Activated CD8-positive, alpha-beta T cell treated with anti-CD3 and anti-CD28 coated beads for 36 hours (primary cell): ENCODE results near the gene USP47. TPM values are rescaled to one million over a fixed set of nuclear protein-coding genes. Genes with fewer than 3 reads are reported as not detected.

Source experiments
- ATAC-seq: fragments of 200-7000 bp; cut with Tn5 transposase; one replicate; pipeline ENCODE4 v1.10.0; 2021; ENCODE audit warnings: mild to moderate bottlenecking, moderate library complexity
- CTCF ChIA-PET: fragments of 350-600 bp; sonication (Branson Sonifier 250); formaldehyde crosslinking; loops from one replicate; lab custom pipeline; 2021; ENCODE audit warnings: antibody characterized with exemption; lab: Charles Lee
- POLR2A ChIA-PET: fragments of 350-600 bp; sonication (Branson Sonifier 250); formaldehyde crosslinking; loops from one replicate; lab custom pipeline; 2021; ENCODE audit warnings: antibody characterized with exemption; lab: Charles Lee
- DNase-seq: peaks from one replicate; pipeline ENCODE4 v3.0.0-alpha.2; 2020
- H3K27ac Mint-ChIP-seq: one replicate; pipeline ENCODE4 v1.8.0; 2021; ENCODE audit warnings: mild to moderate bottlenecking, mixed read lengths
- H3K27me3 Mint-ChIP-seq: one replicate; pipeline ENCODE4 v1.8.0; 2021; ENCODE audit warnings: mixed read lengths
- H3K36me3 Mint-ChIP-seq: one replicate; pipeline ENCODE4 v1.8.0; 2021; ENCODE audit warnings: low read depth, mixed read lengths
- H3K4me1 Mint-ChIP-seq: one replicate; pipeline ENCODE4 v1.8.0; 2021; ENCODE audit warnings: low read depth, mixed read lengths
- H3K4me3 Mint-ChIP-seq: one replicate; pipeline ENCODE4 v1.8.0; 2021; ENCODE audit warnings: mild to moderate bottlenecking, moderate library complexity, mixed read lengths
- H3K9me3 Mint-ChIP-seq: one replicate; pipeline ENCODE4 v1.8.0; 2021; ENCODE audit warnings: mixed read lengths
- CTCF ChIP-seq: fragments of 200-600 bp; IDR thresholded peaks from one replicate; pipeline ENCODE4 v1.8.0; 2022; ENCODE audit warnings: antibody characterized with exemption, mild to moderate bottlenecking
- intact Hi-C: fragments of 100-400 bp; cut with micrococcal nuclease; formaldehyde crosslinking; loops from one replicate; pipeline ENCODE4 v1.10.0; 2022
- total RNA-seq, 2 experiments: library from RNA; stranded (reverse); gene quantifications; one replicate each; pipeline ENCODE4 v1.2.3, GENCODE V29; 2021

The USP47 gene
- total RNA-seq, 2 experiments from 2014 or later, result 37.8 to 39.7 TPM

- DNase-seq (no peak), ATAC-seq (no peak)
- Mint-ChIP-seq H3K27ac (peak overlapping the region; percentile 0), H3K36me3 (peaks cover 15% of the 10 kb centered on the region), H3K4me1 (peaks cover 24% of the 10 kb centered on the region), H3K4me3 (no peak overlapping the region), H3K9me3 (no peaks in the 10 kb centered on the region), H3K27me3 (no peaks in the 10 kb centered on the region)
- no peak for TF ChIP-seq CTCF
- CTCF ChIA-PET, result interaction anchor here (0.9 to 1.7 kb wide), 5 partner anchors 8 to 323 kb away, joined by 3 to 6 read pairs (median 3); no protein-coding TSS in a partner anchor
- intact Hi-C loops, result no loop called here
- POLR2A ChIA-PET, result no interaction called here
Observed at GRCh38 chr11:11958403-11959231, 116.8 kb downstream of the USP47 start.

GRCh38 chr11:11959601-11960000 lies 117.8 kb downstream of the USP47 start:
- DNase-seq (no peak), ATAC-seq (no peak)
- Mint-ChIP-seq H3K27ac (peak overlapping the region; percentile 10), H3K4me3 (no peak overlapping the region), H3K27me3 (no peaks in the 10 kb centered on the region), H3K4me1 (peaks cover 24% of the 10 kb centered on the region), H3K9me3 (no peaks in the 10 kb centered on the region), H3K36me3 (peaks cover 12% of the 10 kb centered on the region)
- intact Hi-C loops, result no loop called here
- ChIA-PET POLR2A (no interaction called here), CTCF (interaction anchor here (1.2 to 1.8 kb wide), 4 partner anchors 13 to 322 kb away, joined by 3 to 6 read pairs (median 4); no protein-coding TSS in a partner anchor)
- no peak for TF ChIP-seq CTCF

GRCh38 chr11:11960687-11961086 lies 118.9 kb downstream of the USP47 start:
- ChIA-PET POLR2A (no interaction called here), CTCF (interaction anchor here (1.0 to 1.8 kb wide), 3 partner anchors 12 to 161 kb away, joined by 3 to 8 read pairs (median 4); no protein-coding TSS in a partner anchor)
- no peak for TF ChIP-seq CTCF
- Mint-ChIP-seq H3K4me3 (no peak overlapping the region), H3K9me3 (no peaks in the 10 kb centered on the region), H3K36me3 (peaks cover 11% of the 10 kb centered on the region), H3K27me3 (no peaks in the 10 kb centered on the region), H3K4me1 (peaks cover 24% of the 10 kb centered on the region), H3K27ac (no peak overlapping the region)
- DNase-seq, result no peak
- peak; percentile 67 for ATAC-seq
- intact Hi-C loops, result loop anchor here (10.0 kb wide), 1 partner anchor 166 kb away; no protein-coding TSS in a partner anchor

- Mint-ChIP-seq H3K27ac (no peak overlapping the region), H3K36me3 (peaks cover 5% of the 10 kb centered on the region), H3K4me1 (peaks cover 24% of the 10 kb centered on the region), H3K27me3 (no peaks in the 10 kb centered on the region), H3K9me3 (no peaks in the 10 kb centered on the region), H3K4me3 (no peak overlapping the region)
- ATAC-seq (no peak), DNase-seq (no peak)
- intact Hi-C loops, result loop anchor here (10.0 kb wide), 1 partner anchor 167 kb away; no protein-coding TSS in a partner anchor
- POLR2A ChIA-PET, result no interaction called here
- TF ChIP-seq CTCF, result no peak
- CTCF ChIA-PET, result interaction anchor here (0.8 to 1.6 kb wide), 4 partner anchors 40 to 162 kb away, joined by 3 to 8 read pairs (median 3); no protein-coding TSS in a partner anchor
Observed at GRCh38 chr11:11961399-11962028, 119.7 kb downstream of the USP47 start.
